Mesothelial cell of epicardium (in vitro differentiated cells): ENCODE results near the gene GIMAP2. TPM values are rescaled to one million over a fixed set of nuclear protein-coding genes. Genes with fewer than 3 reads are reported as not detected.

ENCODE experiments used
- DNase-seq, 2 experiments: peaks; one replicate each; pipeline ENCODE4 v3.0.0; 2021; ENCODE audit warnings: low spot score in 2 of 2; ENCODE audit not compliant: unreplicated experiment in 2 of 2
- H3K27ac Mint-ChIP-seq: 2 replicates; pipeline ENCODE4 v1.8.0; 2021; ENCODE audit warnings: mixed read lengths
- H3K27me3 Mint-ChIP-seq: 2 replicates; pipeline ENCODE4 v1.8.0; 2021; ENCODE audit warnings: low read depth, mixed read lengths
- H3K36me3 Mint-ChIP-seq: 2 replicates; pipeline ENCODE4 v1.8.0; 2021; ENCODE audit warnings: mixed read lengths
- H3K4me1 Mint-ChIP-seq: 2 replicates; pipeline ENCODE4 v1.8.0; 2021; ENCODE audit warnings: mixed read lengths
- H3K4me3 Mint-ChIP-seq: 2 replicates; pipeline ENCODE4 v1.8.0; 2021; ENCODE audit warnings: mild to moderate bottlenecking, moderate library complexity, mixed read lengths
- H3K9me3 Mint-ChIP-seq: 2 replicates; pipeline ENCODE4 v1.8.0; 2021; ENCODE audit warnings: mixed read lengths
- CTCF ChIP-seq: fragments of 200-600 bp; sonication (generic); IDR thresholded peaks from one replicate; pipeline ENCODE4 v1.5.0; 2021; ENCODE audit warnings: antibody characterized with exemption; ENCODE audit not compliant: unreplicated experiment
- total RNA-seq: library from RNA; stranded (reverse); gene quantifications from 3 replicates; pipeline ENCODE4 v1.2.1, GENCODE V29; 2021

The GIMAP2 gene
- total RNA-seq, 1 donor from 2014 or later: not detected

- no peak for TF ChIP-seq CTCF
- H3K27me3 Mint-ChIP-seq: peaks cover 17% of the 10 kb centered on the region
- H3K4me3 Mint-ChIP-seq: no peak overlapping the region
- H3K4me1 Mint-ChIP-seq: no peaks in the 10 kb centered on the region
- DNase-seq: no peak
- H3K36me3 Mint-ChIP-seq: no peaks in the 10 kb centered on the region
- H3K9me3 Mint-ChIP-seq: peaks cover 12% of the 10 kb centered on the region
- no peak overlapping the region for H3K27ac Mint-ChIP-seq
Observed at GRCh38 chr7:150722431-150722931, 37.0 kb downstream of the GIMAP2 start.

- Mint-ChIP-seq H3K4me1 (no peaks in the 10 kb centered on the region), H3K9me3 (peaks cover 22% of the 10 kb centered on the region), H3K36me3 (no peaks in the 10 kb centered on the region), H3K27me3 (peaks cover 13% of the 10 kb centered on the region), H3K4me3 (no peak overlapping the region), H3K27ac (no peak overlapping the region)
- no peak for DNase-seq
- no peak for TF ChIP-seq CTCF
Observed at GRCh38 chr7:150723467-150723866, 38.0 kb downstream of the GIMAP2 start.

GRCh38 chr7:150727381-150727780, 41.9 kb downstream of the GIMAP2 start:
- Mint-ChIP-seq H3K9me3 (peaks cover 28% of the 10 kb centered on the region), H3K4me1 (no peaks in the 10 kb centered on the region), H3K36me3 (no peaks in the 10 kb centered on the region), H3K27ac (no peak overlapping the region), H3K27me3 (peaks cover 19% of the 10 kb centered on the region), H3K4me3 (no peak overlapping the region)
- TF ChIP-seq CTCF: no peak
- DNase-seq: no peak

GRCh38 chr7:150728011-150728410, 42.5 kb downstream of the GIMAP2 start:
- no peak for TF ChIP-seq CTCF
- Mint-ChIP-seq H3K4me1 (no peaks in the 10 kb centered on the region), H3K27ac (no peak overlapping the region), H3K36me3 (no peaks in the 10 kb centered on the region), H3K9me3 (peaks cover 28% of the 10 kb centered on the region), H3K4me3 (no peak overlapping the region), H3K27me3 (peaks cover 22% of the 10 kb centered on the region)
- DNase-seq: no peak

DNA sequence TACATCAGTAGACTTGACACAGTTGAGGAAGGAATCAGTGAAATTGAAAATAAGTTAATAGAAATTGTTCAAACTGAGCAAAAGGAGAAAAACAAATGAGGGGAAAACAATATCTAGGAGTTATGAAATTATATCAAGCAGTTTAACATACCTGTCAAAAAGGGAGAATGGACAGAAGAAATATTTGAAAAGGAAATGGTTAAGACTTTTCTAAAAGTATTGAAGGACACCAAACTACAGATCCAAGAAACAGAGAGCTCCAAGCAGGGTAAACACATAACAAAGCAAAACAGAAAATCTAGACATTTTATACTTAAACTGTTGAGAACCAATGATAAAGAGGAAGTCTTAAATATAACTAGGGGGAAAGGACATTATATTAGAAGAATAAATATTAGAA, 43.1 kb downstream of the GIMAP2 start:
- Mint-ChIP-seq H3K4me3 (no peak overlapping the region), H3K36me3 (no peaks in the 10 kb centered on the region), H3K9me3 (peaks cover 28% of the 10 kb centered on the region), H3K27me3 (peaks cover 28% of the 10 kb centered on the region), H3K4me1 (no peaks in the 10 kb centered on the region), H3K27ac (no peak overlapping the region)
- TF ChIP-seq CTCF: no peak
- DNase-seq: no peak

- no peak overlapping the region for H3K27ac Mint-ChIP-seq
- H3K4me1 Mint-ChIP-seq: no peaks in the 10 kb centered on the region
- H3K36me3 Mint-ChIP-seq: no peaks in the 10 kb centered on the region
- no peak for TF ChIP-seq CTCF
- H3K4me3 Mint-ChIP-seq: no peak overlapping the region
- H3K9me3 Mint-ChIP-seq: peaks cover 22% of the 10 kb centered on the region
- no peak for DNase-seq
- H3K27me3 Mint-ChIP-seq: peaks cover 50% of the 10 kb centered on the region
Observed at GRCh38 chr7:150731916-150732315, 46.4 kb downstream of the GIMAP2 start.
